WERI-Rb-1 (cell line): ENCODE data around the gene SLC9A7.

Experiments used
- DNase-seq: peaks from one replicate; pipeline ENCODE4 v3.0.0-alpha.2; 2020
- H3K27ac ChIP-seq: fragments of 250-450 bp; sonication (Bioruptor Pico); 2 replicates; pipeline ENCODE4 v1.5.1; 2020; ENCODE audit warnings: mild to moderate bottlenecking, moderate library complexity
- H3K27me3 ChIP-seq: fragments of 250-450 bp; sonication (Bioruptor Pico); 2 replicates; pipeline ENCODE4 v1.5.1; 2021; ENCODE audit warnings: mild to moderate bottlenecking, low read depth, moderate library complexity; ENCODE audit not compliant: insufficient read depth, severe bottlenecking
- H3K36me3 ChIP-seq: fragments of 250-450 bp; sonication (Bioruptor Pico); 2 replicates; pipeline ENCODE4 v1.5.1; 2020; ENCODE audit warnings: mild to moderate bottlenecking, moderate library complexity
- H3K4me3 ChIP-seq: 2 replicates; pipeline ENCODE4 v1.5.1; 2011; ENCODE audit warnings: low read depth, mild to moderate bottlenecking, control low read depth, low read length
- H3K9me3 ChIP-seq: fragments of 250-450 bp; sonication (Bioruptor Pico); 2 replicates; pipeline ENCODE4 v1.5.1; 2021; ENCODE audit warnings: mild to moderate bottlenecking, moderate library complexity; ENCODE audit not compliant: severe bottlenecking
- TF ChIP-seq, protein P1 (sequence below): IDR thresholded peaks from 2 replicates; pipeline ENCODE4 v1.5.1; 2011; ENCODE audit warnings: low read depth, mild to moderate bottlenecking, control low read depth, inconsistent platforms, low read length

The SLC9A7 gene

DNA sequence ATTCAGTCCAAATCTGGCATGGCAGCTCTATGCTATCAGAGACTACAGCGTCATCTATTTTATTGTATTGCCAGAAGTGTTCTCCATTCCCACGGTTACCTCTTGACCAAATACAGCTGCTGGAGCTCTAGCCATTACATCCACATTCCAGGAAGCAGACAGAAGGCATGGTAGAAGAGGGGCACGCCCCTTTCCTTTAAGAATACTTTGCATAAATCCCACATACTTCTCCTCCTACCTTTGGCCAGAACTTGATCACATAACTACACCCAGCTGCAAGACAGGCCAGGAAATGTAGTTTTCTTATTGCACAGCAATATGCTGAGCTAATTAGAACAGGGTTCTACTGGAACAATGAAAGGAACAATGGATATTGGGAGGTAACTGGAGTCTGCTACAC, 14.9 kb downstream of the SLC9A7 start:
- DNase-seq: no peak
- Histone ChIP-seq H3K9me3 (no peaks in the 10 kb centered on the region), H3K36me3 (no peaks in the 10 kb centered on the region), H3K4me3 (no peak overlapping the region), H3K27ac (no peak overlapping the region), H3K27me3 (no peaks in the 10 kb centered on the region)
- TF ChIP-seq, protein P1, sequence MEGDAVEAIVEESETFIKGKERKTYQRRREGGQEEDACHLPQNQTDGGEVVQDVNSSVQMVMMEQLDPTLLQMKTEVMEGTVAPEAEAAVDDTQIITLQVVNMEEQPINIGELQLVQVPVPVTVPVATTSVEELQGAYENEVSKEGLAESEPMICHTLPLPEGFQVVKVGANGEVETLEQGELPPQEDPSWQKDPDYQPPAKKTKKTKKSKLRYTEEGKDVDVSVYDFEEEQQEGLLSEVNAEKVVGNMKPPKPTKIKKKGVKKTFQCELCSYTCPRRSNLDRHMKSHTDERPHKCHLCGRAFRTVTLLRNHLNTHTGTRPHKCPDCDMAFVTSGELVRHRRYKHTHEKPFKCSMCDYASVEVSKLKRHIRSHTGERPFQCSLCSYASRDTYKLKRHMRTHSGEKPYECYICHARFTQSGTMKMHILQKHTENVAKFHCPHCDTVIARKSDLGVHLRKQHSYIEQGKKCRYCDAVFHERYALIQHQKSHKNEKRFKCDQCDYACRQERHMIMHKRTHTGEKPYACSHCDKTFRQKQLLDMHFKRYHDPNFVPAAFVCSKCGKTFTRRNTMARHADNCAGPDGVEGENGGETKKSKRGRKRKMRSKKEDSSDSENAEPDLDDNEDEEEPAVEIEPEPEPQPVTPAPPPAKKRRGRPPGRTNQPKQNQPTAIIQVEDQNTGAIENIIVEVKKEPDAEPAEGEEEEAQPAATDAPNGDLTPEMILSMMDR: no peak

DNA sequence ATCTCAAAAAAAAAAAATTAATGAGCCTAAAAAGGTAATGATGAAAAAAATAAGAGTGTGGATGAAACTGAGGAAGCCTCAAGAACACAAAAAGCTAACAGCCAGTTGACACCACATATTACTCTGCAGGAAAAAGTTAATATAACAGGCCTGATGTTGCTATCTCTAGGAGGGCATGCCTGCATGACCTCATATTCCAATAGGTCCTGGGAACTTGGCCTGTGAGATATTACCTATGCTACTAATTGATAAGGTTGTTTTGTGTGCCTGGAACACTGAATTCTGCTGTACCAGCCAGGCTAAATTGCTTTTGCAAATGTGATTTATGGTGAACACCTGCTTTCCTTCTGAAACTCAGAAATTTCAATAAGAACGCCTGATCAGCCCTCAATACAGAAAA, 15.9 kb downstream of the SLC9A7 start:
- no peak for DNase-seq
- Histone ChIP-seq H3K9me3 (no peaks in the 10 kb centered on the region), H3K4me3 (no peak overlapping the region), H3K36me3 (no peaks in the 10 kb centered on the region), H3K27me3 (no peaks in the 10 kb centered on the region), H3K27ac (no peak overlapping the region)
- TF ChIP-seq, protein P1: no peak

DNA sequence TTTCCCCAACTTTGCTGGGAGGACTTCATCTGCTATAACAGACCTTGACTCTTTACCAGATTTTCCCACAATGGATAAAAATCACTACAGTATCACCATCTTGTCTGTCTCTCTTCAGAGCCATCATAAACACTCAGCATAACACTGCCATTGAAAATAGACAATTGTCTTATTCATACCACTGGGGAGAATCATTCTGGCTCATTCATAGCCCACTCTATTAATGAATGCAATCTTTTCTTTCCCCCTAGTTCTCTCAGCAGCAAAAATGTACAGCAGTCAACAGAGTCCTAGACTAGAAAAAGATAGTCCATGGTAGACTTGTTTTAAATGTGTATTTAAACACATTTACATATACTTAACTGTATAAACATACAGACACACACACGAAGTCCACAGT, 19.2 kb downstream of the SLC9A7 start:
- TF ChIP-seq, protein P1: no peak
- no peak overlapping the region for H3K4me3 ChIP-seq
- H3K36me3 ChIP-seq: no peaks in the 10 kb centered on the region
- H3K27me3 ChIP-seq: no peaks in the 10 kb centered on the region
- H3K27ac ChIP-seq: no peak overlapping the region
- no peak for DNase-seq
- H3K9me3 ChIP-seq: no peaks in the 10 kb centered on the region

DNA sequence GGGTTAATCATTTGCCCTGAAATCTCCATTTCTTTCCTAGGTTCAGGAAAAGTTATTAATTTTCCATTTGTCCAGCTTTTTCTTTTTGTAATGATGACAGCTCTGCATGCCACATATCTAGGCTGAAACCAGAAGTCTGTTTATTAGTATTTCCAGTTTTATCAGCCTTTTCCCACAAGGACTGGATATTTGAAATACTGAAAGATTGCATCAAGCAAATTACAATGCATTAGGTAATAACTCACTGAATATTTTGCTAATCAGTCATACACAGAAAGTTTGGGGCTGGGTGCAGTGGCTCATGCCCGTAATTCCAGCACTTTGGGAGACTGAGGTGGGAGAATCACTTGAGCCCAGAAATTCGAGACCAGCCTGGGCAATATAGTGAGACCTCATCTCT, 21.5 kb downstream of the SLC9A7 start:
- no peak for DNase-seq
- no peaks in the 10 kb centered on the region for H3K27me3 ChIP-seq
- no peak overlapping the region for H3K27ac ChIP-seq
- no peaks in the 10 kb centered on the region for H3K9me3 ChIP-seq
- H3K36me3 ChIP-seq: no peaks in the 10 kb centered on the region
- H3K4me3 ChIP-seq: no peak overlapping the region
- TF ChIP-seq, protein P1: no peak

DNA sequence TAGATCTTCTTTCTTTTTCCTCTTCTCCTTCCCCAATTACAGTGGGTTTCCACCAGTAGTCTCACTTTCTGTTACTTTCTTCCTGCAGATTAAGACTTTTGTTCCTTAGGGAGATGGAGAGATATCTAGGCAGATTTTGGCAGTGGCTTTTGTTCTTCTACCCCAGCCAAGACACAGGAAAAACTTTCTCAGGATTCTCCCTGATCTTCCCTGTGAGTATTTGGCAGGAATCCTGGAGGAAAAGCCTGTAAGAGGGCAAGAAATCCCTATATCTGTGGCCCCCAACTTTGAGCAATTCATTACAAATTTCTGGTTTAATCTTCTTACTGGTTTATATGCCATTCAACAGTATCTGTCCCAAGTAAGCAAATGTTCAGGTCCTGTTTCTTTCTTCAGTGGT, 21.9 kb downstream of the SLC9A7 start:
- no peak for DNase-seq
- H3K27me3 ChIP-seq: no peaks in the 10 kb centered on the region
- H3K36me3 ChIP-seq: no peaks in the 10 kb centered on the region
- H3K4me3 ChIP-seq: no peak overlapping the region
- TF ChIP-seq, protein P1: no peak
- no peak overlapping the region for H3K27ac ChIP-seq
- H3K9me3 ChIP-seq: no peaks in the 10 kb centered on the region

DNA sequence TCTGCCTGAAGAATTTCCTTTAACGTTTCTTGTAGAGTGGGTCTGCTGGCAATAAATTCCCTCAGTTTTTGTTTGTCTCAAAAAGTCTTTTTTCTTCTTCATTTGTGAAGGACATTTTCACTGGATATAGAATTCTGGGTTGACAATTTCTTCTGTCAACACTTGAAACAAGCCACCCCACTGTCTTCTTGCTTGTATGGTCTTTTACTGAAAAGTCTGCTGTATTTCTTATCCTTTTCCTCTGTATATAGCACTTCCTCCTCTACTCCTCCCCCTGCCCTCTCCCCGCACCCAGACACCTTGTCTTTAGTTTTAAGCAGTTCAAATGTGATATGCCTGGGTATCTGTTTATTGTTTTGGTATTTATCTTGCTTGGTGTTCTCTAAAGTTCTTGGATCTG, 23.3 kb downstream of the SLC9A7 start:
- Histone ChIP-seq H3K27me3 (no peaks in the 10 kb centered on the region), H3K36me3 (no peaks in the 10 kb centered on the region), H3K9me3 (no peaks in the 10 kb centered on the region), H3K27ac (no peak overlapping the region), H3K4me3 (no peak overlapping the region)
- DNase-seq: no peak
- TF ChIP-seq, protein P1: no peak
